WERI-Rb-1 (cell line): ENCODE results near the gene SIRT6.
"Not testable (repeated sequence)": the region's sequence is repeated elsewhere in the genome, so short reads cannot be mapped to it uniquely, and the experiment has no call there.

Experiments
- DNase-seq: peaks from one replicate; pipeline ENCODE4 v3.0.0-alpha.2; 2020
- H3K27ac ChIP-seq: fragments of 250-450 bp; sonication (Bioruptor Pico); 2 replicates; pipeline ENCODE4 v1.5.1; 2020; ENCODE audit warnings: mild to moderate bottlenecking, moderate library complexity
- H3K27me3 ChIP-seq: fragments of 250-450 bp; sonication (Bioruptor Pico); 2 replicates; pipeline ENCODE4 v1.5.1; 2021; ENCODE audit warnings: mild to moderate bottlenecking, low read depth, moderate library complexity; ENCODE audit not compliant: insufficient read depth, severe bottlenecking
- H3K36me3 ChIP-seq: fragments of 250-450 bp; sonication (Bioruptor Pico); 2 replicates; pipeline ENCODE4 v1.5.1; 2020; ENCODE audit warnings: mild to moderate bottlenecking, moderate library complexity
- H3K4me3 ChIP-seq: 2 replicates; pipeline ENCODE4 v1.5.1; 2011; ENCODE audit warnings: low read depth, mild to moderate bottlenecking, control low read depth, low read length
- H3K9me3 ChIP-seq: fragments of 250-450 bp; sonication (Bioruptor Pico); 2 replicates; pipeline ENCODE4 v1.5.1; 2021; ENCODE audit warnings: mild to moderate bottlenecking, moderate library complexity; ENCODE audit not compliant: severe bottlenecking
- TF ChIP-seq, protein P1 (sequence below): IDR thresholded peaks from 2 replicates; pipeline ENCODE4 v1.5.1; 2011; ENCODE audit warnings: low read depth, mild to moderate bottlenecking, control low read depth, inconsistent platforms, low read length

SIRT6 gene

DNA sequence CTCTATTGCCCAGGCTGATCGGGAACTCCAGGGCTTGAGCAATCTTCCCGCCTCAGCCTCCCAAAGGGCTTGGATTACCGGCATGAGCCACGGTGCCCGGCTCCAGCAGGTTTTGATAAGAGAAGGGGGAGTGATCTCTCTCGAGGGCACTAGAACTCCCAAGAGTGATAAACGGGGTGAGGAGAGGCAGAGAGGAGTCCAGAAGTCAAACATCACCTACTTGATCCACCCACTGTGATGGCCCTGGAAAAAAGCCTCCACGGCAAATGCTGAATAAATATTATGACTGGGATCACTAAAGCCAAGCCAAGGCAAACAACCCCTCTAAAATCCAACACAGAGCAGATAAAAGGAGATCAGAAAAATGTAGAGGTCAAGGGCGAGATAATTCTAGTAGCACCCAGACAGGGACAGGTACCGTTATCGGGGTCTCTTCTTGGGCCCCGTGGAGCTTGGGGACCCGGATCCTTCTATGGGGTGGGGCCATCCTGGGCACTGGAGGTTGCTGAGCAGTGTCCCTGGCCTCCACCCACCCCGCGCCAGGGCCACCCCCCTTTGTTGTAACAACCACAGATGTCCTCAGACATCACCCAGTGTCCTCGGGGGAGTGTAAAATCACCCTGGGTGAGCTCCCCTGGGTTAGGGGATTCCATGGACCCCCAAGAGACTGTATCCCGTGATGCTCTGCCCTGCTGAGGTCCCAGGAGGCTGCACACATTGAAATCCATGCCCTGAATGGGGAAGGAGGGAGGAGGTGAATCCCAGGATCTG, 32.7 kb downstream of the SIRT6 start:
- Histone ChIP-seq H3K27ac (no peak overlapping the region), H3K27me3 (no peaks in the 10 kb centered on the region), H3K4me3 (no peak overlapping the region), H3K9me3 (no peaks in the 10 kb centered on the region), H3K36me3 (no peaks in the 10 kb centered on the region)
- TF ChIP-seq, protein P1, sequence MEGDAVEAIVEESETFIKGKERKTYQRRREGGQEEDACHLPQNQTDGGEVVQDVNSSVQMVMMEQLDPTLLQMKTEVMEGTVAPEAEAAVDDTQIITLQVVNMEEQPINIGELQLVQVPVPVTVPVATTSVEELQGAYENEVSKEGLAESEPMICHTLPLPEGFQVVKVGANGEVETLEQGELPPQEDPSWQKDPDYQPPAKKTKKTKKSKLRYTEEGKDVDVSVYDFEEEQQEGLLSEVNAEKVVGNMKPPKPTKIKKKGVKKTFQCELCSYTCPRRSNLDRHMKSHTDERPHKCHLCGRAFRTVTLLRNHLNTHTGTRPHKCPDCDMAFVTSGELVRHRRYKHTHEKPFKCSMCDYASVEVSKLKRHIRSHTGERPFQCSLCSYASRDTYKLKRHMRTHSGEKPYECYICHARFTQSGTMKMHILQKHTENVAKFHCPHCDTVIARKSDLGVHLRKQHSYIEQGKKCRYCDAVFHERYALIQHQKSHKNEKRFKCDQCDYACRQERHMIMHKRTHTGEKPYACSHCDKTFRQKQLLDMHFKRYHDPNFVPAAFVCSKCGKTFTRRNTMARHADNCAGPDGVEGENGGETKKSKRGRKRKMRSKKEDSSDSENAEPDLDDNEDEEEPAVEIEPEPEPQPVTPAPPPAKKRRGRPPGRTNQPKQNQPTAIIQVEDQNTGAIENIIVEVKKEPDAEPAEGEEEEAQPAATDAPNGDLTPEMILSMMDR, result no peak
- DNase-seq, result no peak

DNA sequence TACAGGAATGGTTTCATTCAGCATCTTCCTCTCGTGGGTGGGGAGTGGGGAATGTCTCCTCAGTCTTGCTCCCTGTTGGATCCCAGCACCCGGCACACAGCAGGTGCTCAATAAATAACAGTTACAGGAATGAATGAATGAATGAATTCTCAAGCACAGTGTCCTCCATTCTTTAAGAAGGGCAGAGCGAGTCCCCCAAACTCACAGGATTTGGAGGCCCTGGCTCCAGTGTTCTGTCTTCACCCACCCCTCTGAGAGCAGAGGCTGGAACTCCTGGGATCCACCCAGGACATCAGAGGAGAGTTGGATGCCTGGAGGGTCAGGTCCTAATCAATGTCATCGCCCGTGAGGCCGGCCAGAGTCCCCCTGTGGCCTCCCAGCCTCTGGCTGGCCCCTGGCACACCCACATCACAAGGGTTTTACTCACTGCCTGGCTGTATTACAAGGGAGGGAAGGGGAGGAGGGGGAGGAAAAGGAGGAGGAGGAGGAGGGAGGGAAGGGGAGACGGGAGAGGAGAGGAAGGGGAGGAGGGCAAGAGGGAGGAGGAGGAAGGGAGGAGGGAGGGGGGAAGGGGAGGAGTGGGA, 37.6 kb downstream of the SIRT6 start:
- Histone ChIP-seq H3K4me3 (no peak overlapping the region), H3K27ac (no peak overlapping the region), H3K27me3 (peaks cover 3% of the 10 kb centered on the region), H3K36me3 (no peaks in the 10 kb centered on the region), H3K9me3 (no peaks in the 10 kb centered on the region)
- no peak for DNase-seq
- TF ChIP-seq, protein P1, result no peak

DNA sequence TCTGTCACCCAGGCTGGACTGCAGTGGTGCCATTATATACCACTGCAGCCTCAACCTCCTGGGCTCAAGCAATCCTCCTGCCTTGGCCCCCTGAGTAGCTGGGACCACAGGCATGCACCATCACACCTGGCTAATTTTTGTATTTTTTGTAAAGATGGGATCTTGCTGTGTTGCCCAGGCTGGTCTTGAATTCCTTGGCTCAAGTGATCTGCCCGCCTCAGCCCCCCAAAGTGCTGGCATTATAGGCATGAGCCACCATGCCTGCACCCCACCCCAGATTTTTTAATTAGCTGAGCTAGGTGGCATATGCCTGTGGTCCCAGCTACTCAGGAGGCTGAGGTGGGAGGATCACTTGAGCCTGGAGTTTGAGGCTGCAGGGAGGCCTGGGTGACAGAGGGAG, 39.4 kb downstream of the SIRT6 start:
- H3K9me3 ChIP-seq, DNase-seq, H3K4me3 ChIP-seq, H3K27me3 ChIP-seq, H3K36me3 ChIP-seq, H3K27ac ChIP-seq: not testable (repeated sequence)

DNA sequence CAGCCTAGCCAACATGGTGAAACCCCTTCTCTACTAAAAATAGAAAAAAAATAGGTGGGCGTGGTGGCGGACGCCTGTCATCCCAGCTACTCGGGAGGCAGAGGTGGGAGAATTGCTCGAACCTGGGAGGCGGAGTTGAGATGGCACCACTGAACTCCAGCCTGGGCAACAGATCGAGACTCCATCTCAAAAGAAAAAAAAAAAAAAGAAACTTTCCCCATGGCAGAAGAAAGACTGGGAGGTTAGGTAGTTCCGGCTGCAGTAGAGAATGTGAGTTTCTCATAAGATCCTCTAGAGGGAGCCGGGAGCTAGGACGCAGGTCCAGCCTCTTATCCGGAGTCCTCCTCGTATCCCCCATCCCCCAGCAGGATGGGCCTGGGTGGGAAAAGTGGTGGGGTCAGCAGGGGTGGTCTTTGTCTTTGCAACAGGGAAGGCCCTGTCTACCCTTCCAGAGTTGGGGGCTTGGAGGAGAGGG, 42.1 kb downstream of the SIRT6 start:
- TF ChIP-seq, protein P1, result peak; percentile 81
- Histone ChIP-seq H3K36me3 (no peaks in the 10 kb centered on the region), H3K4me3 (no peak overlapping the region), H3K9me3 (no peaks in the 10 kb centered on the region), H3K27me3 (peaks cover 3% of the 10 kb centered on the region), H3K27ac (no peak overlapping the region)
- DNase-seq, result peak; percentile 59

DNA sequence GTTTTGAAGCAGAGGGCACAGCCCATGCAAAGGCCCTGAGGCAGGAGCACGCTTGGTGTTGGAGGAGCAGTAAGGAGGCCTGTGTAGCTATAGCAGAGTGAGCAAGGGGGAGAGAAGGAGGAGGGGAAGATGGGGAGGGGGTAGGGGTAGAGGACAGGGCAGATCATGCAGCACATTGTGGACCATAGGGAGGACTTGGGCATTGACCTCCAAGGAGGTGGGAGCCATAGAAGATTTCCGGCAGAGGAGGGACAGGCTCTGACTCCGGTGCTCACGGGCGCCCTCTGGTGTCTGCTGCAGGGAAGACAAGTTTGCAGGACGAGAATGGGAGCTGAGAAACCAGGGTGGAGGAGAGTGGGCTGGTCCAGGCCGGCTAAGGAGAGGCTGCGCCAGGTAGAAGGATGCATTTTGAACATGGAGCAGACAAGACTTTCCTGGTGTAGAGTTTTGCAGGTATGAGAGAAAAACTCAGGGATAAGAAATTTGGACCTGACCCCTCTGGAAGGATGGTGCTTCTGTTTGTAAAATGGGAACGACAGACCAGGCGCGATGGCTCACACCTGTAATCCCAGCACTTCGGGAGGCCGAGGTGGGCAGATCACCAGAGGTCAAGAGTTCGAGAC, 42.6 kb downstream of the SIRT6 start:
- H3K27ac ChIP-seq, result no peak overlapping the region
- no peaks in the 10 kb centered on the region for H3K9me3 ChIP-seq
- DNase-seq, result peak; percentile 87
- H3K4me3 ChIP-seq, result no peak overlapping the region
- TF ChIP-seq, protein P1, result peak; percentile 92
- H3K27me3 ChIP-seq, result peaks cover 3% of the 10 kb centered on the region
- no peaks in the 10 kb centered on the region for H3K36me3 ChIP-seq

DNA sequence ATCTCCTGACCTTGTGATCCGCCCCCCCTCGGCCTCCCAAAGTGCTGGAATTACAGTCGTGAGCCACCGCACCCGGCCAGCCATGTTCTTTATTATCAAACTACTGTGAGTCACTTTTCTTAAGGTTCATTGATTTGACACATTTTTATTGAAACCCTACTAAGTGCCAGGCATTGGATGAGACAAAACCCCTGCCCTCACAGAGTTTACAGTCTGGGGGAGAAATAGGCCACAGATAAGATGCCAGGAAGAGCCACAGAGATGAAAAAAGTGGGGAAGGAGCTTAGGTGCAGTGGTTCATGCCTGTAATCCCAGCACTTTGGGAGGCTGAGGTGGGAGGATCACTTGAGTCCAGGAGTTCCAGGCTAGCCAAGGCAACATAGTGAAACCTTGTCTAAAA, 43.9 kb downstream of the SIRT6 start:
- H3K4me3 ChIP-seq, result no peak overlapping the region
- TF ChIP-seq, protein P1, result no peak
- H3K27ac ChIP-seq, result no peak overlapping the region
- DNase-seq, result no peak
- H3K9me3 ChIP-seq, result no peaks in the 10 kb centered on the region
- H3K36me3 ChIP-seq, result no peaks in the 10 kb centered on the region
- H3K27me3 ChIP-seq, result no peaks in the 10 kb centered on the region
